KG1 (cell line): ENCODE results near the gene TP53AIP1.

ENCODE experiments used
- DNase-seq: peaks from one replicate; lab custom pipeline; 2025; lab: John Stamatoyannopoulos, UW

The TP53AIP1 gene

DNA sequence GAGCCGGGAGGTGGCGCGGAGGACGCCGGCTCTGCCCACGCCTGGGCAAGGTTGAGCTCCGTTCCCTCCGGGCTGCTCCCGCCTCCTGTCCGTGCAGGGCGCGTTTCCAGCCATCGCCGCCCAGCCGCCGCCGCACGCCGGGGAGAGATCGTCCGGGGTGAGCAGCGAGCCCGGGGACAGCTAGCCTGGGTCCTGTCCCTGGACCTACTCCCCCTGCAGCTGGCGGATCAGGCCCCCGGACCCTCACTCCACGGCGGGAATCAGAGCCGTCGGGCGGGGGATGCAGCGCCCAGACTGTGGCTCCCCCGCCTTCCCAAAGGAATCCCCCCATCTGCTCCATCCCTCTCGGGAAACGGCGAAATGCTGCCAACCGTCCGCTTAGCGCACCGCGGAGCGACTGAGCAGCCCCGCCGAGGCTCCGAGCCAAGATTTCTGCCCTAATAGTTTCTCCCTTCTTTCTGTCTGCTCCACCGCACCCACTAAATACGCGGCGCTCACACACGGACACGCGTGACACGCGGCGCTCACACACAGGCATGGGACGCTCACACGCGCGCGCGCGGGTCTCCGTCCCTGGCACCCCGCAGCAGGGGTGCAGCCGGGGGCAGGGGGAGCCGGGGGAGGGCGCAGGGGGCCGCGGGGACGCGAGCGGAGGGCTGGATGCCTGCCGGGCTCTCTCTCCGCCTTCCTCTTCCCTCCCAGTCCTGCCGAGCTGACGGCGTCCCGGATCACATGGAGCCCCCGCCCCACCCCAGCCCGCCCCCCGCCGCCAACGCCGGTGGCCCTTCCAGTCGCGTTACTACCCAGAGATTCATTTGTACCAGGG, 51.9 kb downstream of the TP53AIP1 start, which contains the start of gene KCNJ5:
TSS of gene KCNJ5 (plus strand) at position 814 of the 826 bp plus-strand sequence. CDS start 19,918 bp downstream, outside the sequence.
- DNase-seq, result no peak

DNA sequence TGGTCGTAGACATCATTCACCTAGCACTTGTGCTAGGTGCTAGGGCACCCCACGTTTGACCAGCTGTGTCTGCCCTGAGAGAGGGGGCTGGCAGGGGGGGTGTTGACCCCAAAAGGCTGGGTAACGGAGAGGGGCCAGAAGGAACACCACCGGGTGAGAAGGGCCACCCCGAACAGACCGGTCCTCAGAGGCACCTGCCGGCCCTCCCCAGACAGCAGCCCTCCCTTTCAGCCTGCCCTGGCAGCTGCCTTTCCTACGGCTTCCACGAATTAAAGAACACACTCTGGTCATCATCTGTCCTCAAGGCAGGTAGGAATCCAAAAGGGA, 52.5 kb downstream of the TP53AIP1 start:
- no peak for DNase-seq

DNA sequence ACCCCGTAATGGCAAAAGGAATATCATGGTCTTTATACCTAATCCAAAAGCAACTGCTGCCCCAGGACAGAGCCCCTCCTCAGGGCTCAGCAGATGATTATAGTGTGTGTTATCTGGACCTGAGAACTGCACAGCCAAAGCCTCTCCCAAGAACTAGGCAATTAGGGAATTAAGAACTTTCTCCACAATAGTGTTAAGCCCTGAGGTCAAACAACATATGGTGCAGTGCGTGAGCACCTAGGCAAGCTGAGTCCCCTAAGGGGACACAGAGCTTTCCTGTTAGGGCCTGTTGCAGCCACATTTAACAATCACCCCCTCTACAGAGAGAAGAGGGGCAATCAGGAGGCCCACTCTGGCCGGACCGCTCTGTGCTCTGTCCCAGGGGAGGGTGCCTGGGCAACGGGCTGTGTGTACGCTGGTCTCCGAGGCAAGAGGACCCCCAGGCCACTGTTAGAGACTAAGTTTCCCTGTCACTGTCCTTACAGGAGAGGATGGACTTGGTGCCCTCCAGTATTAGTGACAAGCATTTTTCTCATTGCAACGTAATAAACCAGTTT, 52.9 kb downstream of the TP53AIP1 start:
- no peak for DNase-seq

DNA sequence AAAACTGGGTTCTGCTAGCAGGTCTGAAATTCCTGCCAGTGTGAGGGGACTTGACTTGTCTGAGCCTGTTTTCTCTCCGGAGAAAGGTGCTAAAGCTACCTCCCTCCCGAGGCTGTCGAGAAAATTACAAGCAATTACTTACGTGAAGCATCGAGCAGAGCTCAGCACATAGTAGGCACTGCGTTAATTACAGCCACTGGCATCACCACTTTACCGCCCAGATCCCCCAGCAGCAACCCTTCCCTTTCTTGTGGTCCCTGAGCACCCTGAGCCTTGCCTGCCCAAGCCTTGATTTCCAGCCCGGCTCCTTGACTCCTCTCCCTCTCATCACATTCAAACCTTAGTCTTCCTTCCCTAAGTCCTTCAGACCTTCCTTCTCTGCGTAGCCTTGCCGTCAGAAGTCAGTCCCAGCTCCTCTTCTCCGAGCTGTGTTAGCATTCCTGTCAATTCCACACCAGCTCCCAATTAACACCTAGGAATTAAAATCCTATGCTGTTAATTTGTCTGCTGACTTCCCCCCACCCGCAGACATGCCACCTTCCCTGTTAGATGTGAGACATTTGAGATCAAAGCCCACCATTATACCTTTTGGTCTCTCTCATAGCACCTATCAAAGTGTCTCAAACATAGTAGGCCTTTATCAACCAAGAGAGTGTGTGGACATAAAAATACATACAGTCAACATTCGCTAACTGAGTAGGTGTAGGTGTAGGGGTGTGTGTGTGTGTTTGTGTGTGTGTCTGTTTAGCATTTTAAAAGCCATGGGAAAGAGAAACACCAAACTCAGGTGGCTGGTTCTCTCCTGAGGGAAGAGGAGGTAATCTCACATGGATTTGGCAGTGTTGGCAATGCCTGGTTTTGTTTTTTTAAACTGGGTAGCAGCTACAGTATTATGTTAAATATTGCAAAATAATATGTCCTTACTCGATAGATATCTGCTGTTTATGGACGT, 54.4 kb downstream of the TP53AIP1 start:
- DNase-seq, result no peak

DNA sequence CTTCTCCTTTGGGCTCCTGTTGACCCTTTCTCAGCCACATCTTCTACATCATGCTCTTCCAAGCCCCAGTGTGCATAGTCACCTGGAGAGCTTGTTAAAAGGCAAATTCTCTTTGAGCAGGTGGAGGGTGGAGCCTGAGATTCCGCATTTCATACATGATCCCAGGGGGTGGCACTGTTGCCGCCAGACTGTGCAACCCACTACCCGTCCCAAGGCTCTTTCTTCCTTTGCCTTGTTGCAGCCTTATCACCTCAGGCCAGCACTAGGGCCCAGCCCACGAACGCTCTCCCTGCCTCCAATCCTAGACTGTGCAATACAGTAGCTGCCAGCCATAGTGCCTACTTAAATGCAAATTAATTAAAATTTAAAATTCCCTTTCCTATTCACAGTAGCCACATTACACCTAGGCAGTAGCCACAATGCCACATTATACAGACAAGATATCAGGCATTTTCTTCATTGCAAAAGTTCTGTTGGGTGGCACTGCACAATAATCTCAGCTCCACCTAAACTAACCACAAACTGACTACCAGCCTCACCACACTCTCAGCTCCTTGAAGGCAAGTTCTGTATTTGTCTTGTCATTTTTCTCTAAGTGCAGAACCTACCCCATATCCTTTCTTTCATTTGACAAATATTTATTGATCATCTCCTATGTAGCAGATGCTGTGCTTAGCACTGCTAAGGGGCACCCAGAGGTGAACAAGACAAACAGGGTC, 56.1 kb downstream of the TP53AIP1 start:
- no peak for DNase-seq
